ENCODE measurements around the gene C3orf80. TPM values are rescaled to one million over a fixed set of nuclear protein-coding genes. Genes with fewer than 3 reads are reported as not detected.
"Not testable (repeated sequence)": the region's sequence is repeated elsewhere in the genome, so short reads cannot be mapped to it uniquely, and the experiment has no call there.

Gene C3orf80
- total RNA-seq, 2 experiments from 2014 or later: 0.15 to 0.23 TPM

- no peaks in the 10 kb centered on the region for H3K27me3 Mint-ChIP-seq
- CTCF ChIA-PET: no interaction called here
These were observed 30.1 kb upstream of the C3orf80 start for GRCh38 chr3:160195106-160195505.

GRCh38 chr3:160196511-160197104 is 28.6 kb upstream of the C3orf80 start:
- no peak overlapping the region for H3K4me3 Mint-ChIP-seq
- H3K36me3 Mint-ChIP-seq: no peaks in the 10 kb centered on the region
- H3K9me3 Mint-ChIP-seq (ENCODE audit: low read depth): no peaks in the 10 kb centered on the region
- no peak overlapping the region for H3K27ac Mint-ChIP-seq
- ATAC-seq (no peak), DNase-seq (no peak)
- no peaks in the 10 kb centered on the region for H3K27me3 Mint-ChIP-seq
- CTCF ChIA-PET: no interaction called here
- no peaks in the 10 kb centered on the region for H3K4me1 Mint-ChIP-seq

More at GRCh38 chr3:160195106-160195505, 30.1 kb upstream of the C3orf80 start:
- no peak for DNase-seq
- no peaks in the 10 kb centered on the region for H3K4me1 Mint-ChIP-seq
- no peak overlapping the region for H3K4me3 Mint-ChIP-seq
- no peak for ATAC-seq
- H3K9me3 Mint-ChIP-seq (ENCODE audit: low read depth): no peaks in the 10 kb centered on the region
- H3K36me3 Mint-ChIP-seq: no peaks in the 10 kb centered on the region
- no peak overlapping the region for H3K27ac Mint-ChIP-seq

- Mint-ChIP-seq H3K9me3 (ENCODE audit: low read depth) (no peaks in the 10 kb centered on the region), H3K27ac (no peak overlapping the region), H3K36me3 (no peaks in the 10 kb centered on the region), H3K4me1 (no peaks in the 10 kb centered on the region), H3K4me3 (no peak overlapping the region), H3K27me3 (peaks cover 3% of the 10 kb centered on the region)
- CTCF ChIA-PET: no interaction called here
- ATAC-seq (no peak), DNase-seq (no peak)
These were observed 26.1 kb upstream of the C3orf80 start for GRCh38 chr3:160199108-160199507.

GRCh38 chr3:160200353-160200752 is 24.9 kb upstream of the C3orf80 start:
- no peaks in the 10 kb centered on the region for H3K4me1 Mint-ChIP-seq

GRCh38 chr3:160204396-160205011 is 20.7 kb upstream of the C3orf80 start:
- H3K27ac Mint-ChIP-seq; DNase-seq; H3K4me1 Mint-ChIP-seq; H3K36me3 Mint-ChIP-seq; CTCF ChIA-PET; H3K4me3 Mint-ChIP-seq; H3K9me3 Mint-ChIP-seq (ENCODE audit: low read depth); ATAC-seq: not testable (repeated sequence)
- peaks cover 16% of the 10 kb centered on the region for H3K27me3 Mint-ChIP-seq

More at GRCh38 chr3:160200353-160200752, 24.9 kb upstream of the C3orf80 start:
- H3K9me3 Mint-ChIP-seq (ENCODE audit: low read depth): no peaks in the 10 kb centered on the region
- no peaks in the 10 kb centered on the region for H3K36me3 Mint-ChIP-seq
- CTCF ChIA-PET: no interaction called here
- no peak overlapping the region for H3K4me3 Mint-ChIP-seq
- DNase-seq (no peak), ATAC-seq (no peak)
- H3K27me3 Mint-ChIP-seq: peaks cover 3% of the 10 kb centered on the region
- no peak overlapping the region for H3K27ac Mint-ChIP-seq

GRCh38 chr3:160205606-160206005 is 19.6 kb upstream of the C3orf80 start:
- Mint-ChIP-seq H3K27ac (no peak overlapping the region), H3K36me3 (no peaks in the 10 kb centered on the region), H3K4me1 (peaks cover 2% of the 10 kb centered on the region), H3K9me3 (ENCODE audit: low read depth) (no peaks in the 10 kb centered on the region), H3K4me3 (no peak overlapping the region), H3K27me3 (peaks cover 23% of the 10 kb centered on the region)
- DNase-seq (no peak), ATAC-seq (no peak)
- CTCF ChIA-PET: no interaction called here

GRCh38 chr3:160210341-160210740 is 14.9 kb upstream of the C3orf80 start:
- Mint-ChIP-seq H3K36me3 (no peaks in the 10 kb centered on the region), H3K27ac (no peak overlapping the region), H3K27me3 (peaks cover 44% of the 10 kb centered on the region), H3K4me1 (peaks cover 2% of the 10 kb centered on the region), H3K4me3 (no peak overlapping the region), H3K9me3 (ENCODE audit: low read depth) (no peaks in the 10 kb centered on the region)
- DNase-seq (no peak), ATAC-seq (no peak)
- CTCF ChIA-PET: interaction anchor here (1.3 kb wide), 1 partner anchor 178 kb away, joined by 4 read pairs; no protein-coding TSS in a partner anchor

- Mint-ChIP-seq H3K9me3 (ENCODE audit: low read depth) (no peaks in the 10 kb centered on the region), H3K27ac (no peak overlapping the region), H3K36me3 (no peaks in the 10 kb centered on the region), H3K4me1 (peaks cover 2% of the 10 kb centered on the region), H3K27me3 (peaks cover 44% of the 10 kb centered on the region), H3K4me3 (no peak overlapping the region)
- no peak for ATAC-seq
- DNase-seq: no peak
- CTCF ChIA-PET: interaction anchor here (1.3 kb wide), 1 partner anchor 179 kb away, joined by 4 read pairs; no protein-coding TSS in a partner anchor
These were observed 14.4 kb upstream of the C3orf80 start for GRCh38 chr3:160210799-160211221.

GRCh38 chr3:160213191-160213590 is 12.0 kb upstream of the C3orf80 start:
- Mint-ChIP-seq H3K27ac (no peak overlapping the region), H3K4me3 (no peak overlapping the region), H3K9me3 (ENCODE audit: low read depth) (no peaks in the 10 kb centered on the region), H3K4me1 (peaks cover 2% of the 10 kb centered on the region), H3K36me3 (no peaks in the 10 kb centered on the region), H3K27me3 (peaks cover 39% of the 10 kb centered on the region)
- CTCF ChIA-PET: no interaction called here
- no peak for ATAC-seq
- no peak for DNase-seq

- Mint-ChIP-seq H3K9me3 (ENCODE audit: low read depth) (no peaks in the 10 kb centered on the region), H3K4me3 (no peak overlapping the region), H3K36me3 (no peaks in the 10 kb centered on the region), H3K4me1 (no peaks in the 10 kb centered on the region), H3K27ac (no peak overlapping the region), H3K27me3 (peaks cover 50% of the 10 kb centered on the region)
- CTCF ChIA-PET: no interaction called here
- DNase-seq: no peak
- no peak for ATAC-seq
These were observed 7.5 kb upstream of the C3orf80 start for GRCh38 chr3:160217675-160218074.

GRCh38 chr3:160218136-160218535 is 7.1 kb upstream of the C3orf80 start:
- no peak for DNase-seq
- Mint-ChIP-seq H3K4me3 (no peak overlapping the region), H3K4me1 (no peaks in the 10 kb centered on the region), H3K9me3 (ENCODE audit: low read depth) (no peaks in the 10 kb centered on the region), H3K27ac (no peak overlapping the region), H3K27me3 (peaks cover 51% of the 10 kb centered on the region), H3K36me3 (no peaks in the 10 kb centered on the region)
- CTCF ChIA-PET: no interaction called here
- ATAC-seq: no peak

- no peaks in the 10 kb centered on the region for H3K36me3 Mint-ChIP-seq
- no peak for ATAC-seq
- H3K4me3 Mint-ChIP-seq: no peak overlapping the region
- H3K9me3 Mint-ChIP-seq (ENCODE audit: low read depth): no peaks in the 10 kb centered on the region
- H3K4me1 Mint-ChIP-seq: peaks cover 4% of the 10 kb centered on the region
- no peak overlapping the region for H3K27ac Mint-ChIP-seq
- CTCF ChIA-PET: no interaction called here
- no peak for DNase-seq
- peaks cover 59% of the 10 kb centered on the region for H3K27me3 Mint-ChIP-seq
These were observed 5.2 kb upstream of the C3orf80 start for GRCh38 chr3:160220038-160220437.

GRCh38 chr3:160221019-160221418 is 4.2 kb upstream of the C3orf80 start:
- H3K27ac Mint-ChIP-seq: no peak overlapping the region
- peaks cover 4% of the 10 kb centered on the region for H3K4me1 Mint-ChIP-seq
- ATAC-seq (no peak), DNase-seq (no peak)
- CTCF ChIA-PET: no interaction called here
- no peaks in the 10 kb centered on the region for H3K9me3 Mint-ChIP-seq (ENCODE audit: low read depth)
- H3K4me3 Mint-ChIP-seq: no peak overlapping the region
- no peaks in the 10 kb centered on the region for H3K36me3 Mint-ChIP-seq
- H3K27me3 Mint-ChIP-seq: peaks cover 58% of the 10 kb centered on the region

- Mint-ChIP-seq H3K9me3 (ENCODE audit: low read depth) (no peaks in the 10 kb centered on the region), H3K27ac (no peak overlapping the region), H3K4me3 (no peak overlapping the region), H3K27me3 (peaks cover 64% of the 10 kb centered on the region), H3K36me3 (no peaks in the 10 kb centered on the region), H3K4me1 (peaks cover 10% of the 10 kb centered on the region)
- DNase-seq (no peak), ATAC-seq (no peak)
- CTCF ChIA-PET: interaction anchor here (1.3 kb wide), 1 partner anchor 17 kb away, joined by 5 read pairs; no protein-coding TSS in a partner anchor
These were observed 966 bp upstream of the C3orf80 start for GRCh38 chr3:160224256-160224655.
